Stimulated activated CD4-positive, alpha-beta T cell treated with anti-CD3 and anti-CD28 coated beads, TNF-alpha, amount 100 ng/mL, for 4 hours (primary cell): Measurements from ENCODE around the gene TSKU.
A peak's percentile ranks its signal among the peaks of the same experiment; 100 is the strongest.
"Not testable (repeated sequence)": the region's sequence is repeated elsewhere in the genome, so short reads cannot be mapped to it uniquely, and the experiment has no call there.

Experiments used
- DNase-seq, 3 experiments: peaks; one replicate each; pipeline ENCODE4 v3.0.0-alpha.2; 2020; ENCODE audit warnings: low read depth in 3 of 3

Gene TSKU

DNA sequence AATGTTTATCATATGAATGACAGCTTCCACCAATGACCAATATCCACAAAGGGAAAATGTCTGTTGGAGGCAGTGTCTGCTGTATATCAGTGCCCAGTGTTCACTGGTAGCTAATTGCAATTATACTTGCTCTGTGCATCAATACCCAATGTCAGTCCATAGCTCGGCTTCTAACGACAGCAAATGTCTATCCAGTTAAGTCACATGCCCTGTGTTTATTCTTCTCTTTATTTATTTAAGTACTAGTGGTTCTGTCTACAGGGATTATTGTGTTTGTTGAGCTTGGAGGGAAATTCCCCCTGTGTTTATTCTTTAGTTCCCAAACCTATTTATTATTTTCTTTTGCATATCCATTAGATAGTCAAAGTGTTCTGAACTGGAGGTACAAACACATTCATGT lies 18.6 kb downstream of the TSKU start:
- no peak for DNase-seq

- no peak for DNase-seq
These were observed 19.0 kb downstream of the TSKU start for GRCh38 chr11:76802151-76802550.

DNA sequence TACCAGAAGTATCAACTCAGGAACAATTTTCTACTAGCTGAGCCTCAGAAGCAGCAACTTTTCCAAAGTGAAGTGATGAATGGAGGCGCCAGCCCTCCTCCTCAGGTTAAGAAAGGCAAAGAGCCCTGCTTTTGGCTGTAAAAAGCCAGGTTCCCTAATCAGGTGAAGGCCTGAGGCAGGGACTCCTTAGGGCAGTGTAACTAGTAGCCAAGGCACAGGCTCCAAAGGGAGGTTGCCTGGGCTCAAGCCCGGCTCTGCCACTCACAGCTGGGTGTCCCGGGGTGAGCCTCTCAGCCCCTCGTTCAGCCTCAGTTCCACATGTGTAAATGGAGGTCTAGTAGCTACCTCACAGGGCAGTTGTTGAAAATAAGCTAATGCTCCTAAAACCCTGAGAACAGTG lies 19.5 kb downstream of the TSKU start:
- no peak for DNase-seq

DNA sequence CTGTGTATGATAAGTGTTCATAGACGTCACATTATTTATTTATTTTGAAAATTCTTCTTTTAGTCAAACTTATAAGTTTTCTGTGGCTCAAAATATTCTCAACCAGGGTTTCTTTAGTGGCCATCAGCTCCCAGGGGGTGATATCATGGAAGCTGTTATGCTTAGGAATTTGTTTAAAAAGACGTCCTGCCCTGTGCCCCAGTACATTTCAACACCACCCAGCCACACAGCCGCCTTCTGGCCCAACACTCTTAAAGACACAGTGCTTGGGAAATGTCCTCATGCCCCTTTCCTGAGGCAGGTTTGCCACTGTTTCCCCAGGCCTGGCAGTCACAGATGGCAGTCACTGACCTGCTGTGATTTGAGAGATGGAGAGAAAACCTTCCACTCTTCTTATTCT lies 19.9 kb downstream of the TSKU start:
- no peak for DNase-seq

- peak in 2 of 3 experiments; percentile 28 to 41 for DNase-seq
These were observed 20.9 kb downstream of the TSKU start for GRCh38 chr11:76803811-76804600.

DNA sequence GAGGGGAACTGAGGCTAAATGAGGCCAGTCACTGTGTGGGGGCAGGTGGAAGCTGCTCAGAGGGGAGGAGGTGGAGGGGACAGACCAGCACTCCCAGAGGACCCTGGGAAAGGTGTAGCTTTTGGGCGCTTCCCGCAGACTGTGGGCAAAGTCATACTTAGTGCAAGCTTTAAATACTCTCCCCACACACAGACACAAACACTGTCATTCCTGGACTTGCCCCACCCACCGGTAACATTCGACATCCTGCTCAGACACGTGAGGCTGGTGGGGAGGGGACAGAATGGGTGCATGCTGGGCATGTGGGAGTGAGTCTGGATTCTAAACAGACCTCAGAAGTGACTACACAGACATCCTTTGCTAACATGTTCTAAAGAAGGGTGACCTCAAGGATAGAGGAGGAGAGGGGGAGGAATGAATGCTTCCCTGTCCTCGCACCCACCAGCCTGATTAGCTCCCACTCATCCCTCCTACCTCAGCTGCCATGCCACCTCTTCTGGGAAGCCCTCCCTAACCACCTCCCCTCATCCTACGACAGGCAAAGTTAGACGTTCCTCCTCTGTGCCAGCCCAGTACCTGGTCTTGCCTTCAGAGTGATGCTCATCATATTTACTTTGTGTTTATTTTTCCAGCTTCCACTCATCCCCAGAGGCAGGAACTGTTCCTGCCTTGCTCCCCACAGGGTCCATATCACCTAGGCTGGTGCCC lies 22.2 kb downstream of the TSKU start:
- no peak for DNase-seq

DNA sequence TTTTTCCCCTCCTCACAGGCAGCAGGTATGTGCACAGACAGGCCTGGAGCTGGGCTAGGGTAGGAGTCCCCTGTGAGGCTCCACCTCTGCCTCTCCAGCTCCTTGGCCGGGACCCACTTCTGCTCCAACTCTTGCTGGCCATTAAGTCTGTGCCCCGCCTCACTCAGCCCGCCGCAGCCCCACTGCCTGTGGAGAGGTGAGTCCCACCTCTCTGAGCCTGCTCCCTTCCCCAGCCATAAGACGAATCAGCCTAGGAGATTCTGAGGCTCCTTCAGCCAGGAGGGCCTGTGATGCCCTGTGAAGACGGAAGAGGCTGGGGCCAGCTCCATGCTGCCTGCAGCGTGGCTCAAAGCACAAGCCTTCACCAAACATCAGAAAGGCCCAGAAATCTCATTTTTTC lies 23.0 kb downstream of the TSKU start:
- DNase-seq, result no peak

DNA sequence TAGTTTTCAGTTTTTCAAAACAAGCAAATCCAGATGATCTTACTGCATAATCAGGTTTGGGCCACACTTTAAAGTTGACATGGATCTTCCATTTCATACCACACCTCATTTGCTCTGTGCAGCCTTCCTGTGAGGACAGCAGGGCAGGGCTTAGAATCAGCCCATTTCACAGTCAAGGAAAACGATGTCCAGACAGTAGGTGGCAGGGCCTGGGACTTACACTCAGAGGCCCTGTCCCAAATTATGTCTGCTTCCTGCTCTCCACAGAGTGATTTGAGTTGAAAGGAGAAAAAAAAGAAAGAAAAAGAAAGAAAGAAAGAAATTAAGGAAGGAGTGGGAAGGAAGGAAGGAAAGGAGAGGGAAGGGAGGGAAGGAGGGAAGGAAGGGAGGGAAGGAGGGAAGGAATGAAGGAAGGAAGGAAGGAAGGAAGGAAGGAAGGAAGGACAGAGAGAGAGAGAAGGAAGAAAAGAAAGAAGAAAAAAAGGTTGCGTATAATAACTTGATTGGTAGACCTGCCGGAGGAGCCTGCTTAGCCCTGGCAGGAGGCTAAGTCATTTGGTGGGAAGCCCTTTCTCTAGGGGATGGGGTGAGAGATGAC lies 23.6 kb downstream of the TSKU start:
- no peak for DNase-seq

GRCh38 chr11:76807206-76807875 lies 24.2 kb downstream of the TSKU start:
- peak; percentile 32 to 48 (median 34) for DNase-seq

GRCh38 chr11:76808171-76808570 lies 25.0 kb downstream of the TSKU start:
- no peak for DNase-seq

DNA sequence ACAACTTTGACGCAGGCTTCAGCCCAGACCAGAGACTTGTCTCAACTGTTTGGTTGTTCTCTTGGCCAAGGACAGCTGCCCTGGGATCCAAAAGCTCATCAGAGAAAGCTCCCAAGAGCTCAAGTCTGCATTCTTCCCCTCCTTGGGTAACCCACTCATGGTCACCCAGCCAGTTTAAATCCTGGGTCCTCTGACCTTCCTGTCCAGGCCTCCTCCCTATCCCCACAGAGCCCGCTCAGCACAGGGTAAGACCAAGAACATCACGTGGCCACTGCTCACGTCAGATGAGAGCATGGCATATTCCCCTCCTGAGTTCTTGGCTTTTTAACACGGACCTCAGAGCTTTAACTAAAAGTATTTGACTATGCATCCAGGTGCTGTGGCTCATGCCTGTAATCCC lies 25.8 kb downstream of the TSKU start:
- no peak for DNase-seq

GRCh38 chr11:76810151-76810853 lies 27.1 kb downstream of the TSKU start:
- peak in 1 of 3 experiments; percentile 17 for DNase-seq

DNA sequence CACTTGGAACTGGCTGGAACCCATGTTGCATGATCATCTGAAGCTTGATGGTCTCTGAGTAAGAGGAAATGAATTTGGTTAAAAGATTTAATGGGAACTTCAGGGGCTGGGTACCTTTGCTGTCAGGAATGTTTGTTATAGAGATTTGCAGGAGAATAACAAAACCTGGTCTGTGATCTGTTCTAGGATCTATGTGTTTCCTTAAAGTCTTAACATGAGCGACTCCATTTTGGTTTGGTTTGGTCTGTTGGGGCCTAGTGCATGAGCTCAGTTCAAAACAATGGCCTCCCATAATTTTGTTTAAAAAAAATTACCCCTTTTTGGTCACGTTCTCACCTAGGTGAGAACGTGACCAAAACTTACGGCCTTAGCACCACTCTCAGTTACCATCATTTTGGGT lies 28.1 kb downstream of the TSKU start:
- DNase-seq, result no peak

GRCh38 chr11:76814414-76814813 lies 31.3 kb downstream of the TSKU start:
- no peak for DNase-seq

GRCh38 chr11:76815678-76816077 lies 32.5 kb downstream of the TSKU start:
- not testable (repeated sequence) for DNase-seq

- DNase-seq, result no peak
These were observed 37.0 kb downstream of the TSKU start for GRCh38 chr11:76820184-76820566.

GRCh38 chr11:76821396-76821795 lies 38.2 kb downstream of the TSKU start:
- not testable (repeated sequence) for DNase-seq

DNA sequence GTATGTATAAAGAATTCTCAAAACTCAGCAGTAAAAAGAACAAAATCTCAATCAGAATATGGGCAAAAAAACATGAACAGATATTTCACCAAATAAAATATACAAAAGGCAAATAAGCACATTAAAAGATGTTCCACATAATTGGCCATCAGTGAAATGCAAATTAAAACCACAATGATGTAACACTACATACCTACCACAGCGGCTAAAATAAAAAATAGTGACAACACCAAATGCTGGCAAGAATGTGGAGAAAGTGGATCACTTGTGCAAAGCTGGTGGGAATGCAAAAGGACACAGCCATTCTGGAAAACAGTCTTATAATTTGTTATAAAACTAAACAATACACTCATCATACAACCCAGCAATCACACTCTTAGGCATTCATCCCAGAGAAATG lies 39.2 kb downstream of the TSKU start:
- DNase-seq, result no peak

GRCh38 chr11:76823481-76824028 lies 40.4 kb downstream of the TSKU start:
- DNase-seq, result no peak

DNA sequence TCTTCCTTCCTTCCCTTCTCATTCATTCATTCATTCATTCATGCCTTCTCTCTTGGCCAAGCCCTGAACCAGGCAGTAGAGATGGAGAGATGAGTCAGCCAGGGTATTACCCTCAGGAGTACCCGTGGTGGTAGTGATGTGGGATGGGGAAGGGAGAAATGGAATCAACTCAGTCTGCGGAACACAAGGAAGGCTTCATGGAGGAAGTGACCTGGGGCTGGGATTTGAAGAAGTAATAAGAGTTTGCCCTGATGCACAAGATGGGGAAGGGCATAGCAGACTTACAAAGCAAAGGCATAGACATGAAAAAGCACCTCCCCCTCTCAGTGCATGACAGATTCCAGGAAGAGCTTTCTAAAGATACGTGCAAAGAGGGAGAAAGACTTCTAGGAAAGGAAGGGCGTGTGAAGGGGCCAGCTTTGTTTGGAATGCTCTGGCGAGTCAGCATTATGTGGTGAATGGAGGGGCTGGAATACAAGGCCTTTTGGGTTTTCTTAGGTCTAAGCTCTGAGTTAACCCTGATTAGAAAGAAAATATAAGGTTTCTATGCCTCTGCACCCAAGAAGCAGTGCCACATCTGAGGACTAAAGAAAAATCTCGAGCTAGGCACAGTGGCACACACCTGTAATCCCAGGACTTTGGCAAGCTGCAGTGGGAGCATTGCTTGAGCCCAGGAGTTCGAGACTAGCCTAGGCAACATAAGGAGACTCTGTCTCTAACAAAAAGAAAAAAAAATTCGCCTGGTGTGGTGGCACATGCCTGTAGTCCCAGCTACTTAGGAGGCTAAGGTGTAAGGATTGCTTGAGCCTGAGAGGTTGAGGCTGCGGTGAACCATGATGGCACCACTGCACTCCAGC lies 41.2 kb downstream of the TSKU start:
- DNase-seq, result no peak
